LNCAP (cell line): ENCODE data around the gene COBLL1.
A peak's percentile ranks its signal among the peaks of the same experiment; 100 is the strongest.

ENCODE experiments used
- TF ChIP-seq, protein P1 (sequence below): fragments of 450-650 bp; IDR thresholded peaks from 2 replicates; pipeline ENCODE4 v1.5.1; 2017; ENCODE audit warnings: mild to moderate bottlenecking

Gene COBLL1

DNA sequence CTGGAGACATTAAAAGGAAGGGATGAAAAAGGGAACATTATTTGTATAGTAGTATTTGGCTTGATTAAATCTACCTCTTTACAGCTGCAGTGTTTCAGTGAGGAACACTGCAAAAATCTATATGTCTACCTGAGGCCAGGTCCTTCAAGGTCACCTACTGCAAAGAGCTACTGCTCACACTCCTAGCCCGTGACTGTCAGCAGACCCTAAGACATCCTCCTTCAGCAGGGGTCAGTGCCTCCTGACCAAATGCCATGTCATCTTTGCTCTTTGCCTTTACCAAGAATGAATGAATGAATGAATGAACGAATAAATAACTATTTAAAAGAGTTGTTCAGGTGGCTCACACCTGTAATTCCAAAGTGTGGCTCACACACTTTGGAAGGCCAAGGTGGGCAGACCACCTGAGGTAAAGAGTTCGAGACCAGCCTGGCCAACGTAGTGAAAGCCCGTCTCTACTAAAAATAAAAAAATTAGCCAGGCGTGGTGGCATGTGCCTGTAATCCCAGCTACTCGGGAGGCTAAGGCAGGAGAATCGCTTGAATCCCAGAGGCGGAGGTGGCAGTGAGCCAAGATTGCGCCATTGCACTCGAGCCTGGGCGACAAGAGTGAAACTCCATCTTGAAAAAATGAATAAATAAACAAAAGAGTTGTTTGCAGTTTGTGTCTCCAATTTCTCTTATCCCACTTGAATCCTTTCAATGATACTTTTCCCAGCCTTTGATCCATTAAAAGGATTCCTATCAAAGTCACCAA is 136.0 kb downstream of the COBLL1 start:
- TF ChIP-seq, protein P1, sequence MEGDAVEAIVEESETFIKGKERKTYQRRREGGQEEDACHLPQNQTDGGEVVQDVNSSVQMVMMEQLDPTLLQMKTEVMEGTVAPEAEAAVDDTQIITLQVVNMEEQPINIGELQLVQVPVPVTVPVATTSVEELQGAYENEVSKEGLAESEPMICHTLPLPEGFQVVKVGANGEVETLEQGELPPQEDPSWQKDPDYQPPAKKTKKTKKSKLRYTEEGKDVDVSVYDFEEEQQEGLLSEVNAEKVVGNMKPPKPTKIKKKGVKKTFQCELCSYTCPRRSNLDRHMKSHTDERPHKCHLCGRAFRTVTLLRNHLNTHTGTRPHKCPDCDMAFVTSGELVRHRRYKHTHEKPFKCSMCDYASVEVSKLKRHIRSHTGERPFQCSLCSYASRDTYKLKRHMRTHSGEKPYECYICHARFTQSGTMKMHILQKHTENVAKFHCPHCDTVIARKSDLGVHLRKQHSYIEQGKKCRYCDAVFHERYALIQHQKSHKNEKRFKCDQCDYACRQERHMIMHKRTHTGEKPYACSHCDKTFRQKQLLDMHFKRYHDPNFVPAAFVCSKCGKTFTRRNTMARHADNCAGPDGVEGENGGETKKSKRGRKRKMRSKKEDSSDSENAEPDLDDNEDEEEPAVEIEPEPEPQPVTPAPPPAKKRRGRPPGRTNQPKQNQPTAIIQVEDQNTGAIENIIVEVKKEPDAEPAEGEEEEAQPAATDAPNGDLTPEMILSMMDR = no peak

DNA sequence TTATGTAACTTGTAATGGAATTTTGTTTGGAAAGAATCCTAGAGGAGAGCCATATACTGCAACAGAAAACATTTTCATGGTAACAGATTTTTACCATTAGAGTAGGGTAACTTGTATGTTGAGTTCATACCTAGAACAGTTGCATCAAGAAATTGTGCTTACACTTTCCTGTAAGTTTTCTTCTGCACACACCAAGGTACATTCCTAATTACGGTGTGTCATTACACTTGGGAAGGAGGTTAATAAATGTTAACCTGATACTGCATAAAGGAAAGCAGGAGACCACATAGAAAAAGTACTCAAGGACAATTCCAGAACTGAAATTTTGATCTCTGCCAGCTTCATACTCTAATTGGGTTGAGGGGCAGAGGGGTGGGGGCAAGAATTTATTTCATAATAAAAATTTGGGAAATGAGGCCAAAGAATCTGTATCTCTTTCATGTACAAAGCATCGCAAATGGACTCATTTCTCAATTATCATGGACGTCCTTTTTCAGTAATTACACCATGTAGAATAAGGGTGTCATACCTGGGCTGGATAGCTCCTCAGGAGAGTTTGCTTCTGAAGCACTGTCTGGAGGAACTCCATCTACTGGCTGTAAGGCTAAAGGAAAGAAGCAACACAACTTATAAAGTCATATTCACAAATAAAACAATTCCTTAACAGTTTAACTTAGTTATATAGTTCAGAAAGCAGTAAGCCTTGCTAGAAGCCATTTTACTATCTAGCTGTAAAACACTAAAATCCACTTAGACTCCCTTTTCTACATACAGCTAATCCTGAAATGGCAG is 137.5 kb downstream of the COBLL1 start:
- TF ChIP-seq, protein P1 = no peak

DNA sequence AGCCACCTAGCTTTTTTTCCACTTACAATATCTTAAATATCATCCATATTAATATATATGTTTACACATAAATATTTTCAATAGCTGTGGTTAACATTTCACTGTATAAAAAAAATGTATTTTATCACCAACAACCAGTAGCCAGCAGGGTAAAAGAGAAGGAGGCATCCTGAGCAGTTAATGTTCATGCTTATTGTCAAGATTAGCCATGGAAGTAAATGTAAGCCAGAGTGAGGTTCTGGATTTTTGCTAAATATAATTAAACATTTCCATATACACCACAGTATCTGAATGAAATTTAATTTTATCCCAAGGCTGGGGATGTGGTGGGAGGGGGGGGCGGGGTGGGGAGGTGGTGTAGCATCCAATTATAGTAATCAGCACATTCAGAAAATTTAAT is 140.1 kb downstream of the COBLL1 start:
- TF ChIP-seq, protein P1 = no peak

DNA sequence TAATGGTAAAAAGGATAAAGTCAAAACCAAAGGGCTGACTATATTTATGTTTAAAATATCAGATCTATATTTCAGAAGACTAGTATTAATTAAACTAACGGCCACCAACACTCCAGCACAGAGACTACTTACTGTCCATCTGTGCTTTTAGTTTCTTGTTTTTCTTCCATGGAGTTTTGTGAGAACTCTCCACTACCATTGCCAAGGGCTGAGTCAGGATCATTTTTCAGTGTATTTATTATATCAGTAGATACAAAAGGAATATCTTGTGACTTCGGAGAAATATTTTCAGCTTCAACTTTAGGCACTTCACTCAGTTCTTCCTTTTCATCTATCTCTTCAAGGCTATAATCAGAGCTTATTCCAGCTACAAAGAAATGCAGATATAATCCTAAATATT is 141.2 kb downstream of the COBLL1 start:
- TF ChIP-seq, protein P1 = no peak

DNA sequence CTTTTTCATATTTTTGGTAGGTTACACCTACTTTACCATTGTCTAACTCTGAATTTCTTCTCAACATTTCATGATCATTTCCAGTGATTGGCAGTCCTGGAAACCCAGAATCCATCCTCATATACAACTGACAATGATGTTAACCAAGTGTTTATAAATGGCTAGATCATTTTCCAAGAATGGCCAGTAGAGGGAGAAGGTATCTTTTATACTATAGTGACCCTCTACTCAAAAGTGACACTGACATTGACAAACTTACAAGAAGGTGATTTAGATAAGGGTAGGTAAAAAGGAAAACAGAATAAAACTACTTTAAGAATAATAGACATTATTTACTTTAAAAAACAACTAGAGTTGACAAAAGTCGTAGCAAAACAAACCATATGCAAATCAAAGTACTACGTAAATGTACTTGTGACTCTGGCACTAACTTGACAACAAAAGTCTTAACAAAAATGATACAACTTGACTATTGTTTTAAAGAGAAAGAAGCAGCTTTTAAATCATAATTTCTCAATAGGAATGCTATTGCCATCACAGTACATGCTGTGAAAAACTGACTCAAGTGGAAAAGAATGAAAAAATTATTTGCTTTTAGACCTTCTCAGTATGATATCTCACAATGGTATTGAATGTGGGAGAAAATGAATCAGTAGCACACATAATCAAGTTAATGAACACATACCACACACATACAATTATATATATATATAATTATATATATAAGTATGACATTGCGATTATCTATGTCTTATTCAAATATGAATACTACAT is 143.7 kb downstream of the COBLL1 start:
- TF ChIP-seq, protein P1 = peak; percentile 60

DNA sequence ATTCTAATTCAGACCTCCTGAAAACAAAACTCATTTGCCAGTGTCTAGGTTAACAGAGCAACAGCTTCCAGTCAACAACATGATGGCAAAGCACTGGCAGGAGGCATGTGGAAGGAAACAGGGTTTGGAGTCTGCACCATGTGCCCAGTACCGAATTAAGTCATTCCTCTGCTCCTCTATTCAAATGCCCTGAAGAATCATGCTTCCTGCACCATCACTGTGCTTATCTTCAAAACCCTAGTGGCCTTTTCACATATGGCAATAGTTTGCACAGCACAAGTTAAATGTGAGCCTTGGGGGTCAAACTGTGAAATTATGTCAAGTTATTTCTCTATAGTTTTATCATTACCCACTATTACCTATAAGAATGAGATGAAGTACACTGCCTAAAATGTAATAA is 145.0 kb downstream of the COBLL1 start:
- TF ChIP-seq, protein P1 = no peak

DNA sequence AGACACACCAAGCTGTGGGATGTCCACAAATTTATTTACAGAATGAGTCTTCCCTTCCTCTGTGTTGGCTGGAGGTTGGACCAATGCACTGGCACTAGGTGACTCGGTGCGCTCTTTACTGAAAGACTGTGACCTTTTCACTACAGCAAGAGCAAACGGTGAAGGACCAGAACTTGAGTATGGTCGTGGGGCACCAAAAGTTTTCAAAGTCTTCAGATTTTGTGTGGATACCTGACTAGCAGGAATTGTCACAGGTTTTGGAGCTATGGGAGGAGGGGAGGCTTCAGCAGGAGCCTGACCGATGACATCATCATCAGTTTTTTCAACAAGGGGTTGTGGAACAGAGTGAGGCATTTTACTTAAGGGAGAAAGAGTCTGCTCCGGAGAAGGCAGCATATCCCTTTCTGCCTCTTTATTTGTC is 147.3 kb downstream of the COBLL1 start:
- TF ChIP-seq, protein P1 = no peak
